HPDE6-E6E7 (cell line): ENCODE results near the gene IQCF2.
"Not testable (repeated sequence)": the region's sequence is repeated elsewhere in the genome, so short reads cannot be mapped to it uniquely, and the experiment has no call there.

Source experiments
- DNase-seq: peaks from one replicate; pipeline ENCODE4 v3.0.0; 2011; ENCODE audit warnings: missing footprints; ENCODE audit errors: extremely low spot score

Gene IQCF2

DNA sequence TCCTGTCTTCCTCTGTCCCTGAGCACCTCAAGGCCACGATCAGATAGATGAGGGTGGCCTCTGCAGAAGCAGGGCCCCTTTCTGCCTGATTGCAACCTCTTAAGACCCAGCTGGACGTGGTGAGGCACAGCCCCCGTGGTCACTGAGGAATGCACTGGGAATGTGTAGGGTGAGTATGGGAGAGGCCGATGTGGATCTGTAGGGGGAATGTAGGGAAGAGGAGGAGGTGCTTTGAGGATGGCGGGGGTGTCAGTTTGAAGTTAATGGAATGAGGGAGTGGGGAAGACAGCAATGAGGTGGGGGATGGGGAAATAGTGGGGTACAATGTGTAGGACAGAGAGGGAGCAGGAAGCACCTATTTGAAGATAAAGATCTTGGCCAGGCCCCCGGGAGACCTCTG lies 14.8 kb downstream of the IQCF2 start:
- DNase-seq: no peak

DNA sequence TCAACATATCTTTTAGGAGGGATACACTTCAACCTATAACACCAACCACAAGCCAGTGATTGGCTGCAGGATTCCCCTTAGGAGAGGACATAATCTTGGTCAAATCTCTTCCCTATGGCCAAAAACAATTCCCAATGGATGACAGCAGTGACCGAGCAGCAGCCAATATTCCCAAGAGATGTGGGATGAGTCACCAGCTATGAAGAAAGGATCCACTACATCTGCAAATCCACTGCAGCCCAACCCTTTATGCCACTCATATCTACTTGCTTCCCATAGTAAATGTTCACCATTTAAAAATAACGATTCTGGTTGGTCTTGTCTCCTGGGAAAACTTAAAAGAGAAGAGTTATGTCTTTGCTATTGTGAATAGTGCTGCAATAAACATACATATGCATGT lies 18.5 kb downstream of the IQCF2 start:
- DNase-seq: no peak

DNA sequence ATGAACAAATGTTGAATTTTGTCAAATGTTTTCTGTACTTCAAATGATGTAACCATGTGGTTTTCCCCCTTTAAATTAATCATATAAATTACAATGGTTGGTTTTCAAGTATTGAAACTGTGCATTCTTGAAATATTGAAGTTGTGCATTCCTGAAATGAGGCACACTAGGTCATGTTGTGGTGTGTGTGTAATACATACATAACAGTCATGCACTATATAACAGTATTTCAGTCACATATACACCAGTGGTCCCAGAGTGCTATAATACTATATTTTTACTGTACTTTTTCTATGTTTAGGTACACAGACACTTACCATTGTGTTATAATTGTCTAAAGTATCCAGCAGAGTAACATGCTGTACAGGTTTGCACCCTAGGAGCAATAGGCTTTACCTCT lies 25.0 kb downstream of the IQCF2 start:
- no peak for DNase-seq

DNA sequence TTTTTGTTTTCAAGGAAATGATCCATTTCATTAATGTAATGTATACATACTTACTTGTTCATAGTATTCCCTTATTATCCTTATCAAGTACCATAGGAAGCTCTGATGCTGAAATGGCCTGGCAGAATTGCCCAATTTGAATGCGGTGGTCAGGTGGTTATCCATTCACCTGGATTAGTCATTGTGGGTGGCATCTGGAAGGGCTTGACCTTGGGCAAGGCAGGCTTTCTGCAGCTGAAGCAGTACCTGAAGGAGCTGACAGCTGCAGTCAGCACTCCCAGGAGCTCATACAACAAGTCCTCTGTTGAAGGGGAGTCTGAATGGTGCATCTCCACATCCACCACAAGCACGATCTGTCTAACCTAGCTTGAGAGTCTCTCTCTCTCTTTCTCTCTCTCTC lies 26.2 kb downstream of the IQCF2 start:
- DNase-seq: peak; percentile 31

DNA sequence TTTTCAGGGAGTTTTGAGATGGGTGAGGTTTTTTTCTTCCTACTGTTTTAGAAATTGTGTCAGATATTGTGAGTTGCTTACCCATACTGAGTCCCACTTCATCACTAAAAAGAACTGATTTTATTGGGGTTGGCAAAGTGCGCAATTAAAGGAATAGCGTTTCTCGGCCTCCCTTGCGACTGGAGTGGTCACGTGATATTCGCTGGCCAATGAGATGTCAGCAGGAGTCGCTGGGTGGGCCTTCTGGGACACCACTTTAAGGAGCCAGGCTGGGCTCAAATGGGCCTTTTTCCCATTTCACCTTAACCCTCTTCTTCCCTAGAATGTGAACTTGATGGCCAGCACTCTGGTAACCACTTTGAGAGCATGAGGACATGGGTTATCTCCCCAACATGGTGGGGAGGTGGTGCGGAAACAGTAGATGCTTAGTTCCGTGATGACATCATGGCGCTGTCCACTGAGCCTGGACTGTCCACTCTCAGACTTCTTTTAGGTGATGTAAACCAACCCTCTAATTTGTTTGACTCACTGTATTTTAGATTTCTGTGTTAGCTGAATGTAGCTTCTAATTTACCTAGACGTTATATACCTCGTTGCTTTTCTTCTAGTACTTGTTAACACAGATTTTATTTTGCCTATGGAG lies 27.2 kb downstream of the IQCF2 start:
- DNase-seq: no peak

DNA sequence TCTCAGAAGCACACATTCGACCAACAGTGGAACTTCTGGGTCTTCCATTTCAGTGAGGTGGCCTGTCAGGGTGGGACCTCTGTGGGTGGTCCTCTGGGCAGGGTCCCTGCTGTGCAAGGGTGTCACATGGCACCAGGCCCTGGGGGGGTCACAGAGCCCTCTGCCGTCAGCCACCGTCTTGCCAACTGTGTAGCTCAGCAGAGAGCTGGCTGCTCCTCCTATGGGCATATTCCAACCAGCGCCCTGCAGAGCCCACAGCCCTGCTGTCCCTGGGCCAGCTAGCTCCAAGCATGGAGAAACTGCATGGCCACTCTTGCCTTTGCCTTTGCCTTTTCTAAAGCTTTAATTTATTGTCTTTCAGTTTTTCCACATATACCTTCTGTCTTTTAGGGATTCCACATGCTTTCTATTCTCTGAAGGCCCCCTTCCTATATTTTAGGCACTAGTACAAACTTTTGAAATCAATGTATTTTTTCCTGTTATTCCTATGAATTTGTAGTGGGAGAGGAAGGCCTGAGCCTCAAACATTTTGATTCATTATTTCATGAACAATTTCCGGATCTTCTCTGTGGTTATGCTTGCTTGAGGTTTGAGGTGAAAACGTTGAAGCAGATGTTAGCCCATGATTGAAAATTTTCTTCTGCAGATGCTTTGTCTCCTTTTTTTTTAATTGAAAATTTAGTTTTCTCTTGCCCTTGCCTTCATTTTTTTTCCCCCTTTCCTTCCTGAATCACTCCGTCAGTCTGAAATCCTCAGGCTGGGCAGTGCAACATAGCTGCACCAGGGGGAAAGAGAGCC lies 30.0 kb downstream of the IQCF2 start:
- DNase-seq: no peak

DNA sequence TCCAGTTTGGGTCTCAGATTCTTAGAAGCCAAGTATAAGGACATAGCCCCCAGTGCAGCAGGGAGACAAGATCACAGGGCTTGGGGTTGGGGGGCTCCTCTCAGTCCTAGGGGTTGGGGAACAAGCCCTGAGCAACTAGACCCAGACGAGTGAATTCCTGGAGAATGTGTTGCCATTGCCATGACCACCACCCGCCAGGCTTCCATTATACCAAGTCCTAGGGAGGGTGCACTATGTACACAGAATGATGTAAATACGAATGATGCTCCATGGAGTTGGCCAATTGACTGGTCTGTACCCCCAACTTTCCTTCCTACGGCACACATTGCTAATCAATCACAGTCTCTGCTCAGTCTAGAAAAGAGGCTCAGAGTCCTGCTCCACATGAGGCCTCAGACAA lies 33.0 kb downstream of the IQCF2 start:
- no peak for DNase-seq

DNA sequence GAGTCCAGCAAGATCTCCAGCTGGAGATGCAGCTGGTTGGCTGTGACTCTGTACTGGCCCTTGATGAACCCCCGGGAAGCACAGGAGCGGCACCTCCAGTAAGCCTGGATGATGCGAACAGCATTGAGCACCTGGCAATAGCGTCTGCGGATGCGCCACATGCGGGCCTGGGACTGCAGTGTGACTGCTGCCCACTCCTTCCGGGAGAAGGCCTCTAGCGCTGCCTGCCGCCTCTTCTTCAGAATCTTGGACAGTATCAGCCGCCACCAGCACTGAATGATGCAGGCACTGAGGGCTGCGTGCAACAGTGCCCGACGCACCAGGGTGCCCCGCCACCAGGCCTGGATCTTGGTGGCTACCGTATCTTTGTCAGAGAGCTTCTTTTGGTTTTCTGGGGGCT lies 33.5 kb downstream of the IQCF2 start:
- no peak for DNase-seq

DNA sequence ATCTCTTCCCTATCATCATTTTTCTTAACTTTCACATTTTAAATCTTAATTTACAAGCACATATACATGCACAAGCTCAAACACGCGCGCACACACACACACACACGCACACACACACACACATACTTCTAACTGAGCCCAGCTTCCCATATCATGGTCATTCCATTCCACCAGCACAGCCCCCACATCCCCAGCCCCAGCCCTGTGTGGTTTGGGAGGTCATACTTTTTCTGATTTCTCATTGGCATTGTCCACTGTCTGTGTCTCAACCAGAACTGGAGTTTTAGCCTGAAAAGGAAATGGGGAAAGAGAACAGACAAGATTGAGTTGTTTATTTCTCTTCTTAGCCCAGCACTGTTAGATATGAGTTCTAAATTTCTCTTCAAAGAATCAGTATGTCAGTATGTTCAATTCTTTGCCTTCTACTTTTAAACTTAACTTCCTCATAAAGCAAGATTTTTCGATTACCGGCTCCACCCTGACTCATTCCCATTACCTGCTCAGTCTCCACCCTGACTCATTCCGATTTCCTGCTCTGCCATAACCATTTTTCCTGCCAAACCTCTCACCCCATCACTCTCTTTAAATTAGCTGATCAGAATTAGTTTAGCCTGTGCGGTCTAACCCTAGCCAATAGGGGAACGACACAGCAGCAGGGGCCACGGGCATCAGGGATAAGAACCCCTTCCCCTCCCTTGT lies 35.3 kb downstream of the IQCF2 start:
- DNase-seq: no peak

DNA sequence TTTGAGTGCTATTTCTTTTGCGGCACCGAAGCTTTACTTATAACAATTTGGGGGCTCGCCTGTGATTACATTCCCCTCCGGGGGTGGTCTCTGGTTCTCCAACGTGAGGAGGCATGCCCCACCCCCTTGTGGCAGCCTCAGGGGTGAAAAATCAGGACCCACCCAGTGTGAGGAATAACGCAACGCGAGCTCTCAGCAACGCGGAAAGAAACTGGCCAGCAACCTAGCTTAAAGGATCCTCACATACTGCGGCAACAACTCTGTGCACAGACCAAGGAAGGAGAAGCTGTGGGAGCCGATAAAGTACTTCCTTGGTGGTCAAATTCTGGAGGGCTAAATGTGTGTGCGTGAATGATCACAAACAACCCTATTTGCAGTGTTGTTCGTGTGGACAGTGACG lies 36.0 kb downstream of the IQCF2 start:
- no peak for DNase-seq

DNA sequence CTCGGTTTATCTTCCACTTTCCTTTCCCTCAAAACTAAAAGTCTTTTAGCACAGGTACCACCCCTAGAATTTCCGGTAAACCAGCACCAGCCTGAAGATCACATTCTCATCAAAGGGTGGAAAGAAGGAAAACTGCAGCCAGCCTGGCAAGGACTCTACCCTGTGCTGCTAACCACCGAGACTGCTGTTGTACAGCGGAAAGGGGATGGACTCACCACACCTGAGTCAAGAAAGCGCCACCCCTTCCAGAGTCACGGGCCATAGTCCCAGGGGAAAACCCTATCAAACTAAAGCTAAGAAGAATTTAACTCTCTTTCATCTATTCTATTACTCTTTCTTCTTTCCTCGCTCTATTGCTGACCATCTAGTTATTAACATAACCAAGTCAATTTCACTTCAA lies 38.6 kb downstream of the IQCF2 start:
- DNase-seq: not testable (repeated sequence)

DNA sequence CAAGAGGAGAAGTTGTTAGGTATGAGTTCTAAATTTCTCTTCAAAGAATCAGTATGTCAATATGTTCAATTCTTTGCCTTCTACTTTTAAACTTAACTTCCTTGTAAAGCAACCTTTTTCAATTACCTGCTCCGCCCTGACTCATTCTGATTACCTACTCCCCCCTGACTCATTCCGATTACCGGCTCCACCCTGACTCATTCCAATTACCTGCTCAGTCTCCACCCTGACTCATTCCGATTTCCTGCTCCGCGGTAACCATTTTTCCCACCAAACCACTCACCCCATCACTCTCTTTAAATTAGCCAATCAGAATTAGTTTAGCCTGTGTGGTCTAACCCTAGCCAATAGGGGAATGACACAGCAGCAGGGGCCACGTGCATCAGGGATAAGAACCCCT lies 40.9 kb downstream of the IQCF2 start:
- not testable (repeated sequence) for DNase-seq

DNA sequence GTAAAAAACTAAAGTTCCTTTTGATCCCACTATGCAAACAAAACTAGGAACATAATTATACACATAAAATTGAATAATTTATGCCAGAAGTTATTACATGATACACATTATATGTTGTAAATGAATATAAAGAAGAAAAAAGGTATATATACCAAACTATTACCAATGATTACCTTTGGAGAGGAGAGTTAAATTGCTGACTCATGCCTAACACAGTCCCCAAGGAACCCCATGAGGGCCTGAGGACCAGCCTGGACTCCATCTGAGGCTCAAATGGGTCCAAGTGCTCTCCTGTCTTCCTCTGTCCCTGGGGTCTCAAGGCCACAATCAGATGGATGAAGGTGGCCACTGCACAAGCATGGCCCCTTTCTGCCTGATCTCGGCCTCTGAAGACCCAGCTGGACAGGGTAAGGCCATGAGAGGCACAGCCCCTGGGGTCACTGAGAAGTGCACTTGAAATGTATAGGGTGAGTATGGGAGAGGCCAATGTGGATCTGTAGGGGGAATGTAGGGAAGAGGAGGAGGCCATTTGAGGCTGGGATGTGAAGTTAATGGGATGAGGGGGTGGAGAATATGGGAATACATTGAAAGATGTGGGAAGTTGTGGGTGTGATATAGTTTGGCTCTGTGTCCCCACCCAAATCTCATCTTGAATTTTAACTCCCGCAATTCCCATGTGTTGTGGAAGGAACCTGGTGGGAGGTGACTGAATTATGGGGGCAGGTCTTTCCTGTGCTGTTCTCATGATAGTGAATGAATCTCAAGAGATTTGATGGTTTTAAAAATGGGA lies 42.8 kb downstream of the IQCF2 start:
- DNase-seq: no peak

DNA sequence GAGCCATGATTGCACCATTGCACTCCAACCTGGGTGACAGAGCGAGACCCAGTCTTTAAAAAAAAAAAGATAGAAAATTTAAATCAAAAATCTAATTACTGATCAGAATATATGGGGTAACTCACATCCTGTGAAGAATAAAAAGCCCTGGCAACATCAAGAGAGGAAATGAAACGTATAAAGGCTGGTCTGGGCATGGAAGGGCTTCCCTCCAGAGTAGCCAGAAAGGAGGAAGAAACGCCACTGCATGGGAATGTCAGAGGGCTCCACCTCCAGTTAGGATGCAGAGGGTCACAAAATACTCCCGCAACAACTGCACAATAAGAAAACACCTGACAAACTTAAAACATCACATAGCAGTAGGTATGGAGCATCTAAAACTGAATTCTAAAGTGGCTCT lies 46.6 kb downstream of the IQCF2 start:
- DNase-seq: no peak
